Measurements from ENCODE around the gene DCTN2.

The DCTN2 gene

GRCh38 chr12:57549203-57549908 is 2.4 kb upstream of the DCTN2 start:
- no peak for DNase-seq

- no peak for DNase-seq
These were observed 1.5 kb upstream of the DCTN2 start for GRCh38 chr12:57548488-57548887.

GRCh38 chr12:57548013-57548315 is 972 bp upstream of the DCTN2 start:
- DNase-seq, result no peak

- no peak for DNase-seq
These were observed 458 bp upstream of the DCTN2 start for GRCh38 chr12:57547288-57548012.

GRCh38 chr12:57545809-57546437 is 1.1 kb downstream of the DCTN2 start:
- no peak for DNase-seq

- DNase-seq, result no peak
These were observed 3.4 kb downstream of the DCTN2 start for GRCh38 chr12:57543581-57543980.

- no peak for DNase-seq
These were observed 5.3 kb downstream of the DCTN2 start for GRCh38 chr12:57541717-57542116.

- no peak for DNase-seq
These were observed 6.0 kb downstream of the DCTN2 start for GRCh38 chr12:57541001-57541400.

- DNase-seq, result no peak
These were observed 7.7 kb downstream of the DCTN2 start for GRCh38 chr12:57539134-57539768.

GRCh38 chr12:57536597-57536942 is 10.4 kb downstream of the DCTN2 start:
- no peak for DNase-seq

- DNase-seq, result no peak
These were observed 11.0 kb downstream of the DCTN2 start for GRCh38 chr12:57535764-57536596.

- DNase-seq, result no peak
These were observed 11.9 kb downstream of the DCTN2 start for GRCh38 chr12:57534991-57535543.

- no peak for DNase-seq
These were observed 12.7 kb downstream of the DCTN2 start for GRCh38 chr12:57534250-57534649.

GRCh38 chr12:57533108-57533507 is 13.9 kb downstream of the DCTN2 start:
- DNase-seq, result no peak

GRCh38 chr12:57531836-57532235 is 15.2 kb downstream of the DCTN2 start:
- no peak for DNase-seq

- no peak for DNase-seq
These were observed 16.4 kb downstream of the DCTN2 start for GRCh38 chr12:57530396-57531142.

GRCh38 chr12:57529831-57530230 is 17.2 kb downstream of the DCTN2 start:
- no peak for DNase-seq

- no peak for DNase-seq
These were observed 18.0 kb downstream of the DCTN2 start for GRCh38 chr12:57528831-57529555.

- no peak for DNase-seq
These were observed 18.8 kb downstream of the DCTN2 start for GRCh38 chr12:57528176-57528575.

GRCh38 chr12:57527184-57527583 is 19.8 kb downstream of the DCTN2 start:
- no peak for DNase-seq

- no peak for DNase-seq
These were observed 20.4 kb downstream of the DCTN2 start for GRCh38 chr12:57526477-57527126.

Data from stimulated activated CD4-positive, alpha-beta T cell treated with anti-CD3 and anti-CD28 coated beads, Interleukin-4, amount 100 ng/mL, for 1 hour (primary cell).